ENCODE results near the gene GTPBP4.

GRCh38 chr10:947881-948280, 40.4 kb upstream of the GTPBP4 start:
- TF ChIP-seq REST (IDR thresholded peaks at IDR 0.05) (no peak), POLR2AphosphoS2 (conservative IDR thresholded peaks at IDR 0.05; ENCODE audit: low read length) (no peak), BHLHE40 (IDR thresholded peaks at IDR 0.05; ENCODE audit: low read depth, low read length) (no peak), POLR2A (IDR thresholded peaks at IDR 0.05; ENCODE audit: low read length) (no peak), SREBF2 (IDR thresholded peaks at IDR 0.05) (no peak), RNF2 (IDR thresholded peaks at IDR 0.05; ENCODE audit: borderline replicate concordance, low read depth) (no peak), KDM5A (IDR thresholded peaks at IDR 0.05) (no peak), ZSCAN20 (CRISPR knock-in tag; IDR thresholded peaks at IDR 0.05) (no peak), GATA3 (IDR thresholded peaks at IDR 0.05; ENCODE audit: borderline replicate concordance) (no peak), MAX (IDR thresholded peaks at IDR 0.05) (no peak), NR3C1 (IDR thresholded peaks at IDR 0.05) (no peak), EP300 (IDR thresholded peaks at IDR 0.05) (no peak)
- TF ChIP-seq, protein P1, sequence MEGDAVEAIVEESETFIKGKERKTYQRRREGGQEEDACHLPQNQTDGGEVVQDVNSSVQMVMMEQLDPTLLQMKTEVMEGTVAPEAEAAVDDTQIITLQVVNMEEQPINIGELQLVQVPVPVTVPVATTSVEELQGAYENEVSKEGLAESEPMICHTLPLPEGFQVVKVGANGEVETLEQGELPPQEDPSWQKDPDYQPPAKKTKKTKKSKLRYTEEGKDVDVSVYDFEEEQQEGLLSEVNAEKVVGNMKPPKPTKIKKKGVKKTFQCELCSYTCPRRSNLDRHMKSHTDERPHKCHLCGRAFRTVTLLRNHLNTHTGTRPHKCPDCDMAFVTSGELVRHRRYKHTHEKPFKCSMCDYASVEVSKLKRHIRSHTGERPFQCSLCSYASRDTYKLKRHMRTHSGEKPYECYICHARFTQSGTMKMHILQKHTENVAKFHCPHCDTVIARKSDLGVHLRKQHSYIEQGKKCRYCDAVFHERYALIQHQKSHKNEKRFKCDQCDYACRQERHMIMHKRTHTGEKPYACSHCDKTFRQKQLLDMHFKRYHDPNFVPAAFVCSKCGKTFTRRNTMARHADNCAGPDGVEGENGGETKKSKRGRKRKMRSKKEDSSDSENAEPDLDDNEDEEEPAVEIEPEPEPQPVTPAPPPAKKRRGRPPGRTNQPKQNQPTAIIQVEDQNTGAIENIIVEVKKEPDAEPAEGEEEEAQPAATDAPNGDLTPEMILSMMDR (IDR thresholded peaks at IDR 0.05) = no peak
